ENCODE data around the gene STAT3.

STAT3 gene

GRCh38 chr17:42274812-42275526, 113.3 kb downstream of the STAT3 start:
- no peak for DNase-seq (ENCODE audit: low read depth)
- H3K4me3 ChIP-seq (ENCODE audit: low read depth, low read length): peak overlapping the region; percentile 77
- no peak for TF ChIP-seq CTCF (IDR thresholded peaks at IDR 0.05; ENCODE audit: control insufficient read depth, extremely low read depth, insufficient read depth)

- DNase-seq (ENCODE audit: low read depth): no peak
- no peak overlapping the region for H3K4me3 ChIP-seq (ENCODE audit: low read depth, low read length)
- no peak for TF ChIP-seq CTCF (IDR thresholded peaks at IDR 0.05; ENCODE audit: control insufficient read depth, extremely low read depth, insufficient read depth)
These were observed 114.0 kb downstream of the STAT3 start for GRCh38 chr17:42274253-42274542.

- H3K4me3 ChIP-seq (ENCODE audit: low read depth, low read length): no peak overlapping the region
- no peak for DNase-seq (ENCODE audit: low read depth)
- no peak for TF ChIP-seq CTCF (IDR thresholded peaks at IDR 0.05; ENCODE audit: control insufficient read depth, extremely low read depth, insufficient read depth)
These were observed 114.6 kb downstream of the STAT3 start for GRCh38 chr17:42273474-42274252.

- no peak overlapping the region for H3K4me3 ChIP-seq (ENCODE audit: low read depth, low read length)
- no peak for TF ChIP-seq CTCF (IDR thresholded peaks at IDR 0.05; ENCODE audit: control insufficient read depth, extremely low read depth, insufficient read depth)
- DNase-seq (ENCODE audit: low read depth): no peak
These were observed 115.9 kb downstream of the STAT3 start for GRCh38 chr17:42272162-42272907.

GRCh38 chr17:42271779-42272035, 116.5 kb downstream of the STAT3 start:
- TF ChIP-seq CTCF (IDR thresholded peaks at IDR 0.05; ENCODE audit: control insufficient read depth, extremely low read depth, insufficient read depth): no peak
- no peak for DNase-seq (ENCODE audit: low read depth)
- no peak overlapping the region for H3K4me3 ChIP-seq (ENCODE audit: low read depth, low read length)

GRCh38 chr17:42271006-42271778, 117.0 kb downstream of the STAT3 start:
- H3K4me3 ChIP-seq (ENCODE audit: low read depth, low read length): no peak overlapping the region
- TF ChIP-seq CTCF (IDR thresholded peaks at IDR 0.05; ENCODE audit: control insufficient read depth, extremely low read depth, insufficient read depth): no peak
- no peak for DNase-seq (ENCODE audit: low read depth)
